GM12878 (cell line): ENCODE measurements around the gene TNFAIP2. TPM values are rescaled to one million over a fixed set of nuclear protein-coding genes. Genes with fewer than 3 reads are reported as not detected.

Experiments
- ATAC-seq: fragments of 200-7000 bp; cut with Tn5 transposase; 3 replicates; pipeline ENCODE4 v1.9.1; 2020; ENCODE audit warnings: mild to moderate bottlenecking, moderate library complexity
- BruUV-seq: library from RNA; stranded (reverse); fragments of 400-500 nt; replicated peaks from 2 replicates; lab custom pipeline; 2021; lab: Mats Ljungman, UMichigan
- CTCF ChIA-PET: fragments of 300-600 bp; sonication (Branson Sonifier 250); formaldehyde crosslinking; extraction: SDS; loops from one replicate; lab custom pipeline; 2021; ENCODE audit warnings: inconsistent platforms; lab: Yijun Ruan, JAX
- POLR2A ChIA-PET: fragments of 350-600 bp; formaldehyde crosslinking; extraction: SDS; loops from one replicate; lab custom pipeline; 2021; ENCODE audit warnings: inconsistent platforms; lab: Charles Lee
- RAD21 ChIA-PET: fragments of 300-600 bp; sonication (Branson Sonifier 250); formaldehyde crosslinking; loops from one replicate; lab custom pipeline; 2023; ENCODE audit warnings: antibody characterized with exemption; ENCODE audit not compliant: unreplicated experiment; lab: Charles Lee
- SMC1A ChIA-PET: fragments of 300-600 bp; sonication (Branson Sonifier 250); formaldehyde crosslinking; loops from one replicate; lab custom pipeline; 2023; ENCODE audit not compliant: unreplicated experiment, uncharacterized antibody; lab: Charles Lee
- DNase-seq: peaks from one replicate; pipeline ENCODE4 v3.0.0-alpha.2; 2011; ENCODE audit warnings: low read depth, low spot score
- FAIRE-seq: peaks from 3 replicates; lab custom pipeline; 2011; peaks lifted over from hg19 to GRCh38; lab: Jason Lieb, UNC
- H2AFZ ChIP-seq: 2 replicates; pipeline ENCODE4 v1.6.0; 2011; ENCODE audit warnings: low read depth, low read length, control low read depth; ENCODE audit not compliant: control insufficient read depth
- H3K27ac ChIP-seq: 2 replicates; pipeline ENCODE4 v1.5.1; 2011; ENCODE audit warnings: control low read depth; ENCODE audit not compliant: control insufficient read depth, insufficient read depth
- H3K27me3 ChIP-seq, 2 experiments: replicated peaks in 1 of 2; 2 replicates each; pipeline versions ENCODE4 v1.6.0 to v1.6.1; 2011; ENCODE audit warnings: low read length in 1 of 2; ENCODE audit not compliant: control insufficient read depth in 2 of 2, insufficient read depth in 2 of 2
- H3K36me3 ChIP-seq, 2 experiments: 2 replicates each; pipeline ENCODE4 v1.5.1; 2011; ENCODE audit warnings: low read length in 1 of 2; ENCODE audit not compliant: control insufficient read depth in 2 of 2, insufficient read depth in 2 of 2
- H3K4me1 ChIP-seq: 2 replicates; pipeline ENCODE4 v1.6.1; 2011; ENCODE audit warnings: mild to moderate bottlenecking, low read length, moderate library complexity, mixed read lengths; ENCODE audit not compliant: control insufficient read depth, insufficient read depth
- H3K4me2 ChIP-seq: 2 replicates; pipeline ENCODE4 v1.6.0; 2011; ENCODE audit warnings: control low read depth; ENCODE audit not compliant: control insufficient read depth, insufficient read depth
- H3K4me3 ChIP-seq: fragments of 200-600 bp; sonication (generic); 2 replicates; pipeline ENCODE4 v1.5.1; 2016
- H3K79me2 ChIP-seq: 2 replicates; pipeline ENCODE4 v1.6.0; 2011; ENCODE audit warnings: low read length; ENCODE audit not compliant: control insufficient read depth, insufficient read depth
- H3K9ac ChIP-seq: 2 replicates; pipeline ENCODE4 v1.8.0; 2011; ENCODE audit warnings: low read length, control low read depth, mixed read lengths; ENCODE audit not compliant: control insufficient read depth, insufficient read depth
- H3K9me3 ChIP-seq: replicated peaks from 3 replicates; pipeline ENCODE4 v1.5.1; 2011; ENCODE audit warnings: mild to moderate bottlenecking, low read length; ENCODE audit not compliant: control insufficient read depth, insufficient read depth
- H4K20me1 ChIP-seq: 2 replicates; pipeline ENCODE4 v1.6.0; 2011; ENCODE audit not compliant: control insufficient read depth, insufficient read depth
- IKZF1 ChIP-seq: fragments of 450-650 bp; conservative IDR thresholded peaks from 2 replicates; pipeline ENCODE4 v1.6.1; 2017; ENCODE audit warnings: antibody characterized with exemption, mild to moderate bottlenecking
- MTA3 ChIP-seq: IDR thresholded peaks from 2 replicates; pipeline ENCODE4 v1.6.1; 2012; ENCODE audit warnings: low read length, inconsistent platforms, borderline replicate concordance
- YBX1 ChIP-seq: fragments of 450-650 bp; IDR thresholded peaks from 2 replicates; pipeline ENCODE4 v1.6.1; 2016; ENCODE audit warnings: antibody characterized with exemption
- ZNF24 ChIP-seq: fragments of 450-650 bp; IDR thresholded peaks from 2 replicates; pipeline ENCODE4 v1.6.1; 2017; ENCODE audit warnings: antibody characterized with exemption, mild to moderate bottlenecking
- WGBS: methylation state at CpG from one replicate; pipeline ENCODE4 v1.1.6; 2016; ENCODE audit warnings: low lambda C conversion rate; ENCODE audit not compliant: insufficient replicate concordance, insufficient coverage; ENCODE audit errors: missing lambda C conversion rate; 5-methylcytosine and 5-hydroxymethylcytosine counted together
- in situ Hi-C: fragments of 300-500 bp; cut with MboI; formaldehyde crosslinking; loops from 9 replicates; pipeline ENCODE4 v1.14.3; 2018; ENCODE audit warnings: mixed read lengths
- intact Hi-C: fragments of 100-400 bp; cut with micrococcal nuclease; formaldehyde crosslinking; loops from one replicate; pipeline ENCODE4 v1.14.2; 2022; ENCODE audit not compliant: unreplicated experiment
- polyA plus RNA-seq, 11 experiments: library from polyadenylated mRNA; depleted of rRNA in 4 of 11; unstranded in 6 of 11; stranded (reverse) in 5 of 11; fragments of >200 nt; fragmentation: Nextera tagmentation in 4 of 11; fragmentation: Illumina TruSeq in 1 of 11; extraction: Ambion mirVana in 4 of 11; extraction: Trizol in 1 of 11; gene quantifications; 1 replicate in 1 of 11; 2 replicates in 10 of 11; pipeline versions ENCODE4 v1.2.1 to v1.2.3, GENCODE V29; 2011 to 2016; ENCODE audit warnings: inconsistent platforms in 2 of 11, missing spikeins in 2 of 11, low read depth in 1 of 11
- total RNA-seq, 4 experiments: library from RNA; depleted of rRNA in 3 of 4; stranded (reverse); fragments of >200 nt in 3 of 4; fragmentation: Illumina TruSeq in 1 of 4; extraction: Trizol in 1 of 4; gene quantifications; 2 replicates each; pipeline versions ENCODE4 v1.2.1 to v1.2.3, GENCODE V29; 2013 to 2021

The TNFAIP2 gene
- total and polyA plus RNA-seq, 10 of the 15 experiments (the other 5 are each of a cell fraction or from before 2014, with no cell fraction given) = 7.1 to 150 (median 74.5) TPM

- no TSS peak for BruUV-seq
- in situ Hi-C loops (no loop called here), intact Hi-C loops (no loop called here)
- Histone ChIP-seq H3K79me2 (no peaks in the 10 kb centered on the region), H3K9ac (no peak overlapping the region), H4K20me1 (no peaks in the 10 kb centered on the region), H3K4me1 (peaks cover 16% of the 10 kb centered on the region), H3K27ac (no peak overlapping the region), H3K4me3 (no peak overlapping the region), H3K36me3 (peaks cover 0 to 4% of the 10 kb centered on the region in 2 experiments; a peak in 1 of 4 replicates), H2AFZ (no peak overlapping the region), H3K9me3 (no peaks in the 10 kb centered on the region), H3K27me3 (no peaks in the 10 kb centered on the region), H3K4me2 (no peak overlapping the region)
- ChIA-PET POLR2A (interaction anchor here (0.9 kb wide), 1 partner anchor 14 kb away, joined by 3 read pairs; no protein-coding TSS in a partner anchor), SMC1A (no interaction called here), CTCF (interaction anchor here (8.6 kb wide), 1 partner anchor 33 kb away, joined by 176 read pairs; no protein-coding TSS in a partner anchor), RAD21 (interaction anchor here (0.7 to 5.3 kb wide), 2 partner anchors 33 to 262 kb away, joined by 4 to 120 read pairs; no protein-coding TSS in a partner anchor)
- DNase-seq = no peak
- WGBS = 82% methylated on average over 29 of the region's 66 CpGs
- ATAC-seq = no peak
- TF ChIP-seq ZNF24 (no peak), MTA3 (no peak), IKZF1 (no peak), YBX1 (no peak)
- no peak for FAIRE-seq
Observed at GRCh38 chr14:103138301-103139131, 15.3 kb downstream of the TNFAIP2 start.
